Loucy (cell line): ENCODE measurements around the gene CIAPIN1.

Experiments used
- H2AFZ ChIP-seq: fragments of 200-600 bp; sonication (generic); 2 replicates; pipeline ENCODE4 v1.6.0; 2016; ENCODE audit warnings: antibody characterized with exemption, mild to moderate bottlenecking, low read length, moderate library complexity
- H3F3A ChIP-seq: fragments of 200-600 bp; 2 replicates; pipeline ENCODE4 v1.6.0; 2016; ENCODE audit warnings: antibody characterized with exemption, low read depth, mild to moderate bottlenecking
- H3K27me3 ChIP-seq: fragments of 200-600 bp; sonication (generic); 2 replicates; pipeline ENCODE4 v1.6.1; 2014; ENCODE audit warnings: low read length, mild to moderate bottlenecking; ENCODE audit not compliant: insufficient read depth, poor library complexity, severe bottlenecking
- H3K36me3 ChIP-seq: fragments of 200-600 bp; sonication (generic); 2 replicates; pipeline ENCODE4 v1.6.1; 2016; ENCODE audit warnings: low read length; ENCODE audit not compliant: insufficient read depth
- H3K4me1 ChIP-seq: fragments of 200-600 bp; sonication (generic); 2 replicates; pipeline ENCODE4 v1.5.1; 2014; ENCODE audit warnings: low read length, mild to moderate bottlenecking; ENCODE audit not compliant: insufficient read depth, poor library complexity, severe bottlenecking
- H3K4me2 ChIP-seq: fragments of 200-600 bp; sonication (generic); 2 replicates; pipeline ENCODE4 v1.6.0; 2014; ENCODE audit warnings: antibody characterized with exemption, low read length, low read depth, mild to moderate bottlenecking; ENCODE audit not compliant: poor library complexity, severe bottlenecking
- H3K4me3 ChIP-seq: fragments of 200-600 bp; sonication (generic); 2 replicates; pipeline ENCODE4 v1.5.1; 2014; ENCODE audit warnings: low read length, mild to moderate bottlenecking, mixed read lengths; ENCODE audit not compliant: poor library complexity, severe bottlenecking
- H3K79me2 ChIP-seq: fragments of 200-600 bp; sonication (generic); 2 replicates; pipeline ENCODE4 v1.6.1; 2014; ENCODE audit warnings: low read length; ENCODE audit not compliant: insufficient read depth
- H3K9ac ChIP-seq: fragments of 200-600 bp; sonication (generic); 2 replicates; pipeline ENCODE4 v1.6.0; 2014; ENCODE audit warnings: mild to moderate bottlenecking, low read depth, low read length, moderate library complexity; ENCODE audit not compliant: poor library complexity, severe bottlenecking
- H3K9me2 ChIP-seq: fragments of 200-600 bp; sonication (generic); replicated peaks from 2 replicates; pipeline ENCODE4 v1.6.1; 2016; ENCODE audit warnings: low read depth, low read length, mixed read lengths
- H3K9me3 ChIP-seq: fragments of 200-600 bp; sonication (generic); 2 replicates; pipeline ENCODE4 v1.6.1; 2014; ENCODE audit warnings: mild to moderate bottlenecking, antibody characterized with exemption, low read length, low read depth; ENCODE audit not compliant: insufficient read depth
- H4K20me1 ChIP-seq: fragments of 200-600 bp; sonication (generic); 2 replicates; pipeline ENCODE4 v1.6.0; 2014; ENCODE audit warnings: antibody characterized with exemption, low read length, mild to moderate bottlenecking; ENCODE audit not compliant: insufficient read depth, poor library complexity, severe bottlenecking
- CTCF ChIP-seq: fragments of 200-600 bp; sonication (generic); conservative IDR thresholded peaks from 2 replicates; pipeline ENCODE4 v1.5.1; 2014; ENCODE audit warnings: mild to moderate bottlenecking, antibody characterized with exemption, low read length
- EZH2phosphoT487 ChIP-seq: fragments of 200-600 bp; IDR thresholded peaks from 2 replicates; pipeline ENCODE4 v1.6.1; 2018; ENCODE audit warnings: antibody characterized with exemption, mild to moderate bottlenecking, moderate library complexity, borderline replicate concordance

The CIAPIN1 gene

GRCh38 chr16:57386381-57386951 lies 60.7 kb downstream of the CIAPIN1 start:
- no peaks in the 10 kb centered on the region for H3K9me3 ChIP-seq
- H4K20me1 ChIP-seq, result no peaks in the 10 kb centered on the region
- no peak overlapping the region for H2AFZ ChIP-seq
- H3K36me3 ChIP-seq, result no peaks in the 10 kb centered on the region
- H3F3A ChIP-seq, result no peaks in the 10 kb centered on the region
- H3K4me3 ChIP-seq, result no peak overlapping the region
- H3K79me2 ChIP-seq, result no peaks in the 10 kb centered on the region
- no peaks in the 10 kb centered on the region for H3K9me2 ChIP-seq
- H3K4me2 ChIP-seq, result no peak overlapping the region
- H3K9ac ChIP-seq, result no peak overlapping the region
- H3K4me1 ChIP-seq, result peaks cover 7% of the 10 kb centered on the region
- TF ChIP-seq CTCF (no peak), EZH2phosphoT487 (no peak)
- H3K27me3 ChIP-seq, result no peaks in the 10 kb centered on the region

- Histone ChIP-seq H3K9me3 (no peaks in the 10 kb centered on the region), H3K9me2 (no peaks in the 10 kb centered on the region), H3K4me1 (peaks cover 13% of the 10 kb centered on the region), H3K27me3 (no peaks in the 10 kb centered on the region), H3K36me3 (no peaks in the 10 kb centered on the region), H3K4me2 (no peak overlapping the region), H2AFZ (no peak overlapping the region), H3K4me3 (no peak overlapping the region), H4K20me1 (no peaks in the 10 kb centered on the region), H3K79me2 (no peaks in the 10 kb centered on the region), H3F3A (no peaks in the 10 kb centered on the region), H3K9ac (no peak overlapping the region)
- TF ChIP-seq CTCF, result no peak
- TF ChIP-seq EZH2phosphoT487, result no peak
These were observed 62.1 kb downstream of the CIAPIN1 start for GRCh38 chr16:57385083-57385482.

- no peak overlapping the region for H3K4me2 ChIP-seq
- H4K20me1 ChIP-seq, result no peaks in the 10 kb centered on the region
- H3K9ac ChIP-seq, result no peak overlapping the region
These were observed 62.7 kb downstream of the CIAPIN1 start for GRCh38 chr16:57384248-57385070.

More at GRCh38 chr16:57384248-57385070, 62.7 kb downstream of the CIAPIN1 start:
- Histone ChIP-seq H3K9me2 (no peaks in the 10 kb centered on the region), H3K4me1 (peaks cover 13% of the 10 kb centered on the region), H3K4me3 (no peak overlapping the region), H3K36me3 (no peaks in the 10 kb centered on the region), H3F3A (no peaks in the 10 kb centered on the region), H3K79me2 (no peaks in the 10 kb centered on the region), H3K9me3 (no peaks in the 10 kb centered on the region), H2AFZ (no peak overlapping the region), H3K27me3 (no peaks in the 10 kb centered on the region)
- no peak for TF ChIP-seq CTCF
- TF ChIP-seq EZH2phosphoT487, result no peak
